GM12874 (cell line): ENCODE measurements around the gene UCN2.

Experiments
- TF ChIP-seq, protein P1 (sequence below): IDR thresholded peaks from 2 replicates; pipeline ENCODE4 v1.5.1; 2011; ENCODE audit warnings: low read depth, mild to moderate bottlenecking, control low read depth, low read length, moderate library complexity; ENCODE audit not compliant: insufficient read depth

UCN2 gene

DNA sequence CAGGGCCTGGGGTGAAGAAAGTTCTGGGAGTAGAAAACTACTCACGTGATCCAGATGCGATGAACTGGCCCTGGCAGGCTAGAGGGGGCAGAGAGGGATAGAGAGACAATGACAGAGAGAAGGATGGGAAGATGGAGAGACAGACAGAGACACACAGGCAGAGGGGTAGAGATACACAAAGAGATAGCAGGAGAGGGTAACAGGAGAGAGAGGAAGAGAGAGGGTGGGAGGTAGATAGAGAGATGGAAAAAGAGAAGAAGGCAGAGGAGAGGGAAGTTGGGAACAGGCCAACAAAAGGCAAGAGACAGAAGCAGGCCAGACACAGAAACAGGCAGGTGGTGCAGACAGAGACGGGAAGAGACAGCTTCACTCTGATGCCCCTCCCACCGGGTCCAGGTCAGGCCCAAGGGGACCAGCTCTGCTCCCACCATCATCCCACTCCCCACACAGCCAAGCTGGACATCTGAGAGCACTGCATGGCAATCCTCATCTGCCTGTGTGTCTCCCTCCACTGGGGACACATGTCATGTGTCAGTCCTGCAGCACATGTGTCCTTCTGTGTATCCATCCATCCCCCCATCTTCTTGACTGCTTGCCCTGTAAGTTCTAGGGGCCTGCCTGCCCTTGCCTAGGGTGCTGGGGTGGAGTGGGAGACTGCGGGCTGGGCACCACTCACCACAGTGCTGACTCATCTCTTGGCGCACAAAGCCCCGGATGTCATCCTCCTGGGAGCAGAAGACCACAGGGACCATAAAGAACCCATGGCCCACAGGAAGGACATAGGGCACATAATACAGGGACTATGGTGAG, 2.2 kb upstream of the UCN2 start:
- TF ChIP-seq, protein P1, sequence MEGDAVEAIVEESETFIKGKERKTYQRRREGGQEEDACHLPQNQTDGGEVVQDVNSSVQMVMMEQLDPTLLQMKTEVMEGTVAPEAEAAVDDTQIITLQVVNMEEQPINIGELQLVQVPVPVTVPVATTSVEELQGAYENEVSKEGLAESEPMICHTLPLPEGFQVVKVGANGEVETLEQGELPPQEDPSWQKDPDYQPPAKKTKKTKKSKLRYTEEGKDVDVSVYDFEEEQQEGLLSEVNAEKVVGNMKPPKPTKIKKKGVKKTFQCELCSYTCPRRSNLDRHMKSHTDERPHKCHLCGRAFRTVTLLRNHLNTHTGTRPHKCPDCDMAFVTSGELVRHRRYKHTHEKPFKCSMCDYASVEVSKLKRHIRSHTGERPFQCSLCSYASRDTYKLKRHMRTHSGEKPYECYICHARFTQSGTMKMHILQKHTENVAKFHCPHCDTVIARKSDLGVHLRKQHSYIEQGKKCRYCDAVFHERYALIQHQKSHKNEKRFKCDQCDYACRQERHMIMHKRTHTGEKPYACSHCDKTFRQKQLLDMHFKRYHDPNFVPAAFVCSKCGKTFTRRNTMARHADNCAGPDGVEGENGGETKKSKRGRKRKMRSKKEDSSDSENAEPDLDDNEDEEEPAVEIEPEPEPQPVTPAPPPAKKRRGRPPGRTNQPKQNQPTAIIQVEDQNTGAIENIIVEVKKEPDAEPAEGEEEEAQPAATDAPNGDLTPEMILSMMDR: no peak

DNA sequence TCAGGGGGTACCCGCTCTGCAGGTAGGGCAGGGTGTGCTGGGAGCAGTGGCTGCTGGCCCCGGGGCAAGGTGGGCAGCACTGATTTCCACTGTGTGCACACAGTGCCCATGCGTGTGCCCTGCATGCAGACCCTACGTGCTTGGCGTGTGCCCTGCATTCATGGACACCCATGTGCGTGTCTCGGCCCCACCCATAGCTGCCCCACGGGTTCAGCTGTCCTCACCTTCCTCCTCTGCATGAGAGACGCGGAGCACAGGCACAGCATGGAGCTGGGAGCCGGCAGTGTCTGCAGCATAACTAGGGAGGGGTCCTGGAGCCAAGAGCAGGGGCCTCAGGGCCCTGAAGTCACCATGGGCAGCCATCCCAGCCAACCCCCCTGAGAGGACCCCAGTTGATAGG, 1.6 kb upstream of the UCN2 start:
- TF ChIP-seq, protein P1: no peak

DNA sequence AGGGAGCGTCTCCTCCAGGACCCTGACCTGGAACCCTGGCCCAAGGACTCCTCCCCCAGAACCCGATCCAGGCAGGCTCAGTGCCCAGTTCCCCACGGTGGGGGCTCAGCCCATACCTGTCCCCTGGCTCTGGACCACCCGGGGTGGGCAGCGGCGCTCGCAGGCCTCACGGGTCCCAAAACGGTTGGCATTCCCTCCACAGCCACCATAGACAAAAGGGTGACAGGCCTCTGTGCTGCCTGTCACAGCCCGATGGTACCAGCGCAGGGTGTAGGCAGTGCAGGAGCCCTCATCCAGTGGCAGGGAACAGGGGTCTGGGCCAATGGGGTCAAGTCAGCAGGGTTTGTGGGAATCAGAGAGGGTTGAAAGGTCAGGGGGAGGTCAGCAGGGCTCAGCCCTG, 1.1 kb upstream of the UCN2 start:
- TF ChIP-seq, protein P1: no peak

DNA sequence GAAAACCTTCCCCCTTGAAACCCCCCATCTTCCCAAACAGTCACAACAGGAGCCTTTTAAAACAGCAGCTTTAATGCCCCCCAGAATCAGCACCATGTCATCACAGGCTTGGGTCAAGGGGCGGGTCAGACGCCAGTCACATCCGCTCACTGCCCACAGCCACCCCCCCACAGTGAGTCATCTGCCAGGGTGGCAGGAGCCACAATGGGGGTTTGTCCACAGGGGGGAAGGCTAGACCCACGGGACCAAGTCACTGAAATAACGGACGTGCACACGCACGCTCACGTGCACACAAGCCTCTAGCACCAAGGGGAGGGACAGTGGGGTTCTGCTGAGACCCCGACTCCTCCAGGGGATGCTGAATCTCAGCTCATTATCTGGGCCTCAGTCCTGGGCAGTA, 441 bp upstream of the UCN2 start:
- TF ChIP-seq, protein P1: no peak

DNA sequence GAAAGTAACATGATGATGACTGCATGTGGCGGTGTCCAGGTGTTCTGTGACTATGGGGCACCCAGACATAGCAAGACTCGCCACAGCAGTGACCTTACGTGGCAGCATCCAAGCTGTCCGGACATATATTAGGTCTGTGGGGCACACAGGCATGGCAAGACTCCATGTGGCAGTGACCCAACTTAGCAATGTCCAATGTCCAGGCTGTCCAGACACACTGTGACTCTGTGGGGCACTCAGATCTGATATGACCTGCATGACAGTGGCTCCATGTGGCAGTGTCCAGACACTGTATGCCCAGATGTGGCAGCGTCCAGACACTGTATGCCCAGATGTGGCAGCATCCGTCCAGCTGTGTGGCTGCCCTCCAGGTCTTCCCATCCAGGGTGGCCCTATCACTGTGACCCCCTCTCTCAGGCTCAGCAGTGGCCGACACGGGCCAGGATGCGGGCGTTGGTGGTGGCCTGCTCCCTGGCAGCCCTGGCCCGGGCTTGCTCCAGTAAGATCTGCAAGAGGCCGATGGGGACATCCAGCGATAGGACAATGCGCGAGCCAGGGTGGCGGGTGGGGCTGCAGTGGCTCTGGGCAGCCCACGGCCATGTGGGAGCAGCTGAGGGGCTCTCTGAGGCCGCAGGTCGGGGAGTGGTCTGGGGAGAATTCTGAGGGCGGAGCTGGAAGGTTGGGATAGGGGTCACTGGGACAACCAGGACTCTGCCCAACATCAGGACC, 1.1 kb downstream of the UCN2 start:
- TF ChIP-seq, protein P1: no peak

DNA sequence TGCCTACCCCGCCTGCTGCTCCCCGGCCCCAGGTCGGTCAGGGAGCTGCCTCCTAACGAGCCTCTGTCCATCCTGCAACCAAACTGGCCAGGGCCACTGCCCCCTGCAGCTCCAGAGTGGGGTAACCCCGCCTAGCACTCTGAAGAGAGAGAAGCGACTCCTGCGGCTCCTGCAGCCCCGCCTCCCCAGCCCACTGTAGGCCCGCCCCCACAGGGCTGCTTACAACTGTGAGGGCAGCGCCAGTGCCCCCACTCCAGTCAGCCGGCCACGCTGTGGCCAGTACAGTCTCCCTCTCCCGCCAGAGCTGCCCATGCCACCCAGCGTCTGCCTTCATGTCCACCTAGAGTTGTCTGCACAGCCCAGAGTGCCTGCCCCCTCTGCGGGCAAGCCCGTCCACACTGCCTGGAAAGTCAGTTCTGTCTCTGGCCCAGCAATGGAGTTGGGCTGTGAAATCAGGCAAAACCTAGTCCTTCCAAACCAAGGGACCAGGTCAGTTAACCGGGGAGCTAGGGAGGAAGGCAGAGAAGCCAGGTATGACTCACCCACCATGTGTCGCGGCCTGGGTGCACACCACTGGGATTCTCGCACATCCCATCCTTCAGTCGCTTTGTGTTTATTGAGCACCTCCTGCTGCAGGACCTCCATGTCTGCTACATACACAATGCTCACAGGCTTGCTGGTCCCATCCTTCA, 2.4 kb downstream of the UCN2 start:
- TF ChIP-seq, protein P1: peak; percentile 32; the same call in 1 of the 2 replicates

DNA sequence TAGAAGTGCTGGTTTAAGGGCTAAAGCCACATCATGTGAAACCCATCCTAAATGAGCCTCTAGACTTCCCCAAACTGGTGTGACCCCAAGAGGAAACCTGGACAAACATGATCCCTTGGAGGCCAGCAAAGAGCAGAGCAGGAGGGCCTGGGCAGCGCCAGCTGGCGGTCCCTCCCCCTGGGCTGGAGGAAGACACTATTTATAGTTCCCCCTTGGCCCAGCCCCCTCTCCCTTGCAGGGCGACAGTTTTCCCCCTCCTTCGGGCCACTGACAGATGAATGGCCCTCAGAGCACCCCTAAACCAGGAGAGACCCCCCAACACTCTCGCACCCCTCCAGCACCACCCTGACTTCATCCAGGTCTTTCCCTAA, 2.9 kb downstream of the UCN2 start:
- TF ChIP-seq, protein P1: no peak
